Measurements from ENCODE around the gene AKAP9. TPM values are rescaled to one million over a fixed set of nuclear protein-coding genes. Genes with fewer than 3 reads are reported as not detected.

AKAP9 gene
- total RNA-seq = 12.7 and 14.7 TPM in 2 replicates

GRCh38 chr7:91940572-91941341 is at the start of gene AKAP9:
AKAP9 (plus strand) TSS chr7:91940862; CDS start chr7:91941100, 238 bp downstream.

GRCh38 chr7:92134271-92135051 is 193.8 kb downstream of the AKAP9 start, which contains the start of gene CYP51A1:
CYP51A1 (minus strand) TSS chr7:92134477; CDS start chr7:92134364, 113 bp downstream.

Other genes starting within 250 kb of the AKAP9 start
- 2.8 and 5.7 TPM in 2 replicates for gene MTERF1, start 60.2 kb upstream of the AKAP9 start, total RNA-seq
- gene CYP51A1, start 193.6 kb downstream of the AKAP9 start, total RNA-seq = 53.6 and 77.9 TPM in 2 replicates
- gene LRRD1, start 238.3 kb downstream of the AKAP9 start, total RNA-seq = not detected in 2 replicates